Psoas muscle (tissue), 8 donors: ENCODE measurements around the gene MSH3. TPM values are rescaled to one million over a fixed set of nuclear protein-coding genes. Genes with fewer than 3 reads are reported as not detected.
A peak's percentile ranks its signal among the peaks of the same experiment; 100 is the strongest.

Source experiments
- ATAC-seq, 4 donors: fragments of 200-7000 bp; cut with Tn5 transposase; one replicate each; pipeline ENCODE4 v1.9.1; 2020; ENCODE audit warnings: moderate library complexity in 3 of 4, mild to moderate bottlenecking in 2 of 4
- DNase-seq, 2 donors: peaks; one replicate each; pipeline ENCODE4 v3.0.0-alpha.2; 2020
- H3K27ac ChIP-seq: fragments of 200-600 bp; one replicate; pipeline ENCODE4 v1.8.0; 2022
- H3K27me3 ChIP-seq, 3 donors: fragments of 200-600 bp in 1 of 3; one replicate each; pipeline versions ENCODE4 v1.6.1 to v1.8.0; 2013 to 2022; ENCODE audit warnings: low read length in 2 of 3, mild to moderate bottlenecking in 2 of 3, moderate library complexity in 1 of 3; ENCODE audit not compliant: insufficient read depth in 3 of 3
- H3K36me3 ChIP-seq, 2 donors: fragments of 200-600 bp in 1 of 2; one replicate each; pipeline versions ENCODE4 v1.6.1 to v1.8.0; 2013 to 2022; ENCODE audit warnings: low read depth in 1 of 2, mild to moderate bottlenecking in 1 of 2, moderate library complexity in 1 of 2; ENCODE audit not compliant: insufficient read depth in 1 of 2
- H3K4me1 ChIP-seq: fragments of 200-600 bp; one replicate; pipeline ENCODE4 v1.8.0; 2022
- H3K4me3 ChIP-seq: fragments of 200-600 bp; one replicate; pipeline ENCODE4 v1.8.0; 2022; ENCODE audit warnings: mild to moderate bottlenecking
- H3K9me3 ChIP-seq: fragments of 200-600 bp; one replicate; pipeline ENCODE4 v1.8.0; 2022
- CTCF ChIP-seq: fragments of 200-600 bp; IDR thresholded peaks from one replicate; pipeline ENCODE4 v1.8.0; 2022; ENCODE audit warnings: antibody characterized with exemption
- WGBS, 3 donors: extraction: QIAGEN DNeasy Blood & Tissue Kit; methylation state at CpG; one replicate each; pipeline versions ENCODE4 v1.1.6 to v1.1.7; 2013; 5-methylcytosine and 5-hydroxymethylcytosine counted together
- intact Hi-C, 2 donors: fragments of 100-400 bp; cut with DNase I; formaldehyde crosslinking; loops; one replicate each; pipeline versions ENCODE4 v1.11.0 to v1.14.2; 2022
- polyA plus RNA-seq, 3 donors: library from polyadenylated mRNA; stranded (reverse); fragments of 200-250 nt; gene quantifications; one replicate each; pipeline ENCODE4 v1.2.3, GENCODE V29; 2013
- total RNA-seq, 4 donors: library from RNA; stranded (reverse); fragmentation: NEBNext Ultra II Directional in 2 of 4; extraction: Animal tissue kit (Norgen Biotek cat#: 25700) in 2 of 4; gene quantifications; one replicate each; pipeline versions ENCODE4 v1.2.1 to v1.2.4, GENCODE V29; 2021 to 2023
- donor health status: healthy with polysubstance abuse.
- donor health status: DM: no; HTN: no; CAD: no; lungs with moderate emphysema.
- donor health status: Bipolar disorder and iron deficiency.
- donor health status: healthy.
- donor health status: DM: yes; HTN: yes; CAD: no.
- donor health status: DM: no; HTN: no; CAD: no.
- donor health status: DM: no; HTN: no; CAD: no.
- donor health status: DM: yes; HTN: yes; CAD: no.

The MSH3 gene
- total and polyA plus RNA-seq, 7 donors, result 2.8 to 12.6 (median 5.8) TPM

GRCh38 chr5:80747922-80748321 is 93.5 kb downstream of the MSH3 start:
- intact Hi-C loops, result no loop called here
- Histone ChIP-seq H3K4me1 (no peaks in the 10 kb centered on the region), H3K4me3 (no peak overlapping the region), H3K27me3 (no peaks in the 10 kb centered on the region), H3K9me3 (no peaks in the 10 kb centered on the region), H3K36me3 (peaks cover 0 to 33% of the 10 kb centered on the region in 2 donors), H3K27ac (no peak overlapping the region)
- WGBS, 3 donors, result 92 to 96% (median 94%) methylated on average over 3 of the region's 3 CpGs
- ATAC-seq (no peak), DNase-seq (no peak)
- no peak for TF ChIP-seq CTCF

GRCh38 chr5:80752427-80752826 is 98.0 kb downstream of the MSH3 start:
- no peak for DNase-seq
- H3K36me3 ChIP-seq, result peaks cover 0 to 6% of the 10 kb centered on the region in 2 donors
- no peak overlapping the region for H3K4me3 ChIP-seq
- intact Hi-C loops, result no loop called here
- no peaks in the 10 kb centered on the region for H3K9me3 ChIP-seq
- H3K4me1 ChIP-seq, result no peaks in the 10 kb centered on the region
- no peak overlapping the region for H3K27ac ChIP-seq
- no peak for ATAC-seq
- TF ChIP-seq CTCF, result no peak
- H3K27me3 ChIP-seq, result no peaks in the 10 kb centered on the region

- Histone ChIP-seq H3K9me3 (no peaks in the 10 kb centered on the region), H3K36me3 (no peaks in the 10 kb centered on the region), H3K4me1 (no peaks in the 10 kb centered on the region), H3K27ac (no peak overlapping the region), H3K4me3 (no peak overlapping the region), H3K27me3 (no peaks in the 10 kb centered on the region)
- 68 to 77% (median 72%) methylated on average over 4 of the region's 4 CpGs for WGBS, 3 donors
- ATAC-seq (no peak), DNase-seq (no peak)
- TF ChIP-seq CTCF, result no peak
- intact Hi-C loops, result no loop called here
Observed at GRCh38 chr5:80753712-80754111, 99.3 kb downstream of the MSH3 start.

GRCh38 chr5:80754900-80755299 is 100.4 kb downstream of the MSH3 start:
- Histone ChIP-seq H3K36me3 (no peaks in the 10 kb centered on the region), H3K27me3 (no peaks in the 10 kb centered on the region), H3K4me1 (no peaks in the 10 kb centered on the region), H3K4me3 (no peak overlapping the region), H3K27ac (no peak overlapping the region), H3K9me3 (no peaks in the 10 kb centered on the region)
- 18 to 30% (median 29%) methylated on average over 7 of the region's 7 CpGs for WGBS, 3 donors
- no peak for DNase-seq
- intact Hi-C loops, result no loop called here
- ATAC-seq, result peak; percentile 36 to 79 (median 60)
- TF ChIP-seq CTCF, result no peak

GRCh38 chr5:80755626-80756025 is 101.2 kb downstream of the MSH3 start:
- DNase-seq (no peak), ATAC-seq (no peak)
- Histone ChIP-seq H3K9me3 (no peaks in the 10 kb centered on the region), H3K4me1 (no peaks in the 10 kb centered on the region), H3K27me3 (no peaks in the 10 kb centered on the region), H3K27ac (no peak overlapping the region), H3K36me3 (no peaks in the 10 kb centered on the region), H3K4me3 (no peak overlapping the region)
- intact Hi-C loops, result no loop called here
- WGBS, 3 donors, result 72 to 78% (median 73%) methylated on average over 3 of the region's 3 CpGs
- TF ChIP-seq CTCF, result no peak
